SJCRH30 (cell line): ENCODE measurements around the gene LDB2. TPM values are rescaled to one million over a fixed set of nuclear protein-coding genes. Genes with fewer than 3 reads are reported as not detected.
"Not testable (repeated sequence)": the region's sequence is repeated elsewhere in the genome, so short reads cannot be mapped to it uniquely, and the experiment has no call there.

Experiments used
- DNase-seq, 2 experiments: peaks; one replicate each; pipeline ENCODE4 v3.0.0-alpha.2; 2015 to 2020
- H3K27ac ChIP-seq: fragments of 250-450 bp; sonication (Bioruptor Pico); 2 replicates; pipeline ENCODE4 v1.5.1; 2020; ENCODE audit warnings: mild to moderate bottlenecking, moderate library complexity
- H3K27me3 ChIP-seq: fragments of 250-450 bp; sonication (Bioruptor Pico); 2 replicates; pipeline ENCODE4 v1.5.1; 2020; ENCODE audit warnings: mild to moderate bottlenecking, moderate library complexity
- H3K36me3 ChIP-seq: fragments of 250-450 bp; sonication (Bioruptor Pico); 2 replicates; pipeline ENCODE4 v1.5.1; 2020; ENCODE audit warnings: mild to moderate bottlenecking, moderate library complexity
- H3K4me1 ChIP-seq: fragments of 250-450 bp; sonication (Bioruptor Pico); 2 replicates; pipeline ENCODE4 v1.5.1; 2020; ENCODE audit warnings: mild to moderate bottlenecking, moderate library complexity
- H3K4me3 ChIP-seq: fragments of 250-450 bp; sonication (Bioruptor Pico); 2 replicates; pipeline ENCODE4 v1.5.1; 2020; ENCODE audit warnings: mild to moderate bottlenecking, moderate library complexity
- H3K9me3 ChIP-seq: fragments of 250-450 bp; sonication (Bioruptor Pico); replicated peaks from 2 replicates; pipeline ENCODE4 v1.5.1; 2020; ENCODE audit warnings: mild to moderate bottlenecking, moderate library complexity
- total RNA-seq: library from RNA; depleted of rRNA; stranded (reverse); fragments of >200 nt; shearing (Covaris generic); gene quantifications from 2 replicates; pipeline ENCODE4 v1.2.3, GENCODE V29; 2014

LDB2 gene
- total RNA-seq, 1 experiment from 2014 or later: 0.51 TPM

DNA sequence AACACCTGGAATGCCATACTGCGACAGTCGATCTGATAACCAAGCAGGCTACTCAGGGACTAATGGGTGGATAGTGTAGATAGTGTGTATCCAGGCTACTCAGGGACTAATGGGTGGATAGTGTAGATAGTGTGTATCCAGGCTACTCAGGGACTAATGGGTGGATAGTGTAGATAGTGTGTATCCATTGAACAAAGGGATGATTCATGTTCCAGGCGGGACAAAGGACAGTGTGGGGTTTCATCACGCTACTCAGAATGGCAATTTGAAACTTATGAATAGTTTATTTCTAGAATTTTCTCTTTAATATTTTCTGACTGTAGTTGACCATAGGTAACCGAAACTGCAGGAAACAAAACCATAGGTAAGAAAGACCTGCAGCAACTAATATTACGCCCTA, 374.9 kb downstream of the LDB2 start:
- H3K36me3 ChIP-seq, H3K4me1 ChIP-seq, H3K27ac ChIP-seq, DNase-seq, H3K9me3 ChIP-seq, H3K27me3 ChIP-seq, H3K4me3 ChIP-seq: not testable (repeated sequence)

DNA sequence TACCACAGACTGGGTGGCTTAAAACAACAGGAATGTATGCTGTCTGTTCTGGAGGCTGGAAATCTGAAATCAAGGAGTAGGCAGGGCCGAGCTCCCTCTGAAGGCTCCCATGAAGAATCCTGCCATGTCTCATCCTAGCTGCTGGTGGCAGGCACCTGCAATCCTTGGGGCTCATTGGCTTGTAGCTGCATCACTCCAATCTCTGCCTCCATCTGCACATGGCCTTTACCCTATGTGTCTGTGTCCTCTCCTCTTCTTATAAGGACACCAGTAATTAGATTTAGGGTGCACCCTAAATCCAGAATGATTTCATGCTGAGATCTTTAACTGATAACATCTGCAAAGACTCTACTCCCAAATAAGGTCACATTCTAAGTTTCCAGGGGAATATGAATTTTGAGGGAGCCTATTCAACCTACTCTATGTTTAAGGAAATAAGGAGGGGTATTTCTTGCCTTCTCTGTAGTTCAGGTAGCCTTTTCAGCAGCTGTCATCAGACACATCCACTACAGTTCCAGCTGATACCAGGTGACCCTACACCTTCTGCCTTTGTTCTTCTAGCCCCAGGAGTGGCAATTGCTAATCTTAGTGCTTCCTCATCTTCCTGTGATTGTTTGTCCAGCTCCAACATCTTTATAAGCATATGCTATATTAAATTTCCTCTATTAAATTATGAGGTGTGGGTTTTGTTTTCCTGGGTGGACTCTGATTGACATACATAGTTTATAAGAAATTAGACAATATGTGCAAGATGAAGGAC, 377.1 kb downstream of the LDB2 start:
- H3K9me3 ChIP-seq: no peaks in the 10 kb centered on the region
- no peak overlapping the region for H3K4me3 ChIP-seq
- DNase-seq: no peak
- peaks cover 3% of the 10 kb centered on the region; the same call in 1 of the 2 replicates for H3K27me3 ChIP-seq
- H3K4me1 ChIP-seq: no peaks in the 10 kb centered on the region
- no peak overlapping the region for H3K27ac ChIP-seq
- H3K36me3 ChIP-seq: no peaks in the 10 kb centered on the region

DNA sequence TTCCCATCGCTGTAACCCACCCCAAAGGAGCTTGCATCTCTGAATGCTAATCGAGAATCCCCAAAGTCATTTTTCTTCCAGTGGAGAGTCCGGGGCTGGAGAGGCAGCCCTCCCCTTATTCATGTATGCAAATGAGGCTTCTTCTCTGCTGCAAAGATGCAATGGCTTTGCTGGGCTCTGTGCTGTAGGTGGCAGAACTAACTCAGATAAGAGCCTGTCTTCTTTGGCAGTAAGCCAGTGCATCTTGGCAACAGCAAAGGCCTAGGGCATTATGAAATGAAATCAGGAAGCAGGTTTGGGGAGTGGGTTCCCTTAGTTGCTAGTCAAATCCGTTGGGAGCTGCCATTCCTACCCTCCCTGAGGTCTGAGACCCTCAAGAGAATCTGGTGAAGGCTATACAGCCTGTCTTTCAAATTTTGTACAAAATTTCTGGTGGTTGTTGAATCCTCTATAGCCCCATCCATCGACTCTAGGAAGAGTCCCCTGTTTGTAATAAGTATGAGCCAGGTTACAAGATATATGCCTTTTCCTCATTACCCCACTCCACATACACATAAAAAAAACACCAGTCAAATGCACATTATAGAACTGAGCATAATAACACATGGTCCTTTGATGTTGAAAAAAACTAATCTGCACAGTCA, 381.5 kb downstream of the LDB2 start:
- DNase-seq: peak; percentile 13 to 32

DNA sequence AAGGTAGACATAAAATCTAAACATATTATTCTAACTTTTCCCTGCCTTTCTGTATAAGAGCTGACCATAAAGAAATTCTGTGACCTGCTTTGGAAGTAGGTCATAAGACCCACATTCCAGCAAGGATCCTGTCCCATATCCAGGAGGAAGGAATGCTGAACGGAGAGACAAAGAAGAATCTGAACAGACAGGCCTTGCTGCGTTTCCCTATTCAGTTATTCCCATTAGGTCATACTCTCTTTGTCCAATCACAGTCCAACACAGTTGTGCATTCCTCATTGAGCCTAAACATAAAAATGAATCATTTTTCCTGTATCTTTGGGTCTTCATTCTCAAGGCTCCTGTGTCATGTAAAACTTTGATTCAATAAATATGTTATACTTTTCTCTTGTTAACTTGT, 384.6 kb downstream of the LDB2 start:
- no peak for DNase-seq
- no peaks in the 10 kb centered on the region for H3K27me3 ChIP-seq
- H3K27ac ChIP-seq: no peak overlapping the region
- H3K4me1 ChIP-seq: no peaks in the 10 kb centered on the region
- peaks cover 4% of the 10 kb centered on the region; the same call in 1 of the 2 replicates for H3K9me3 ChIP-seq
- no peaks in the 10 kb centered on the region for H3K36me3 ChIP-seq
- H3K4me3 ChIP-seq: no peak overlapping the region

More for the DNA sequence above, 381.5 kb downstream of the LDB2 start:
- Histone ChIP-seq H3K9me3 (no peaks in the 10 kb centered on the region), H3K27me3 (no peaks in the 10 kb centered on the region), H3K36me3 (no peaks in the 10 kb centered on the region), H3K27ac (no peak overlapping the region), H3K4me3 (no peak overlapping the region), H3K4me1 (no peaks in the 10 kb centered on the region)

DNA sequence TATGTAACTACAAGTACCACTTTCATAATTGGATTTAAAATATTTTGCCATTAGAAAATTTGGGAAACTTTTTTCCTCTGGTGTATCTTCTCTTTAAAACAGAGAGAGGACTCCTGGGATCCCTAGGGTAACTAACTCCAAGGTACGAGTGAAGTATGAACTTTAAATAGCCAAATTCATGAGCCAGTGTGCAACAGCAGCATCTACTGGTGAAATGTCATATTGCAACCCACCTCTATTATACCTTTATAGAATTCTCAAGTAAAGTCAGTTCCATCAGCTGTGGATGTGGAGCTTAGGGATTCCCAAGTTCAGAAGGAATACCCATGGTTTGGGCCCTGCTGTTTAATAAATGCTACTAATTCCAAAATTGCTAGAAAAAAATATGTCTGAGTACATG, 389.5 kb downstream of the LDB2 start:
- no peak for DNase-seq
- no peak overlapping the region for H3K27ac ChIP-seq

DNA sequence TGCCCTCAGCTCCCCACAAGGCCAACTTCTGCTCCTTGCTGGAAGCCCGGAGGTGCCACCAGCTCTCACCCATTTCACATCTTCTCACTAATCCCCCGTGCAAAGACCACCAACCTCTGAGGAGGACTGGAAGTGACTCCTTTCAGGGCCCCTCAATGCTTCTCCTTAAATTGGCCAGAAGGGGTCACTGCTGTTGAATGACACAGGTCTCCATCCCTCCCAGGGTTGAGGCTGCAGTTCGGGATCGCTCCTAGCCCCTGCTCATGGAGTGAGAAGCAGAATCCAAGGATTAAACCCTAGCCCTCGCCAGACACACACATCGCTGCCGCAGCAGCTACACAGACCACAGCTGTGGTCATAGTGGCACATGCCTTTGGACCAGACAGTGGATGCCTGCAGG, 392.7 kb downstream of the LDB2 start:
- DNase-seq: peak in 1 of 2 experiments; percentile 33
- no peak overlapping the region for H3K4me3 ChIP-seq
- no peak overlapping the region for H3K27ac ChIP-seq
- H3K9me3 ChIP-seq: peaks cover 4% of the 10 kb centered on the region; the same call in 1 of the 2 replicates
- no peaks in the 10 kb centered on the region; the same call in 1 of the 2 replicates for H3K27me3 ChIP-seq
- no peaks in the 10 kb centered on the region for H3K36me3 ChIP-seq
- H3K4me1 ChIP-seq: no peaks in the 10 kb centered on the region

More for the DNA sequence above, 389.5 kb downstream of the LDB2 start:
- Histone ChIP-seq H3K4me3 (no peak overlapping the region), H3K27me3 (no peaks in the 10 kb centered on the region), H3K36me3 (no peaks in the 10 kb centered on the region), H3K4me1 (no peaks in the 10 kb centered on the region), H3K9me3 (peaks cover 4% of the 10 kb centered on the region; the same call in 1 of the 2 replicates)

DNA sequence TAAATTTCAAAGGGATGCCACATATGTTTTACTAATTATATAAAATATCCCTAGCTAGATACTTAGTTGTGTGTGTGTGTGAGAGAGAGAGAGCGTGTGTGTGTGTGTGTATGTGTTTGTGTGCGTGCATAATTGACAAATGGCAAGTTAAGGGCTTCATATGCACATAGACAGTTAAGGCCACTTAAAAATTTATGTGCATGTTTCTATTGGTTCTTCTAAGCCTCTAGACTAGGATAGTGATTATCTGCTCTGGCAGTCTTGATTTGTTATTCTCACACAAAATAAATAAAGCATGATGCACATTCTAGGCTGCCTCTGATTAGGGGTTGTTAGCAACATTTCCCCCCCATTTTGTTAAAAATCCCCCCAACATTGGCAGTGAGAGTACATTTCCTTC, 393.2 kb downstream of the LDB2 start:
- no peak overlapping the region for H3K4me3 ChIP-seq
- H3K27ac ChIP-seq: no peak overlapping the region
- H3K36me3 ChIP-seq: no peaks in the 10 kb centered on the region
- DNase-seq: no peak
- peaks cover 4% of the 10 kb centered on the region; the same call in 1 of the 2 replicates for H3K9me3 ChIP-seq
- no peaks in the 10 kb centered on the region; the same call in 1 of the 2 replicates for H3K27me3 ChIP-seq
- H3K4me1 ChIP-seq: no peaks in the 10 kb centered on the region

DNA sequence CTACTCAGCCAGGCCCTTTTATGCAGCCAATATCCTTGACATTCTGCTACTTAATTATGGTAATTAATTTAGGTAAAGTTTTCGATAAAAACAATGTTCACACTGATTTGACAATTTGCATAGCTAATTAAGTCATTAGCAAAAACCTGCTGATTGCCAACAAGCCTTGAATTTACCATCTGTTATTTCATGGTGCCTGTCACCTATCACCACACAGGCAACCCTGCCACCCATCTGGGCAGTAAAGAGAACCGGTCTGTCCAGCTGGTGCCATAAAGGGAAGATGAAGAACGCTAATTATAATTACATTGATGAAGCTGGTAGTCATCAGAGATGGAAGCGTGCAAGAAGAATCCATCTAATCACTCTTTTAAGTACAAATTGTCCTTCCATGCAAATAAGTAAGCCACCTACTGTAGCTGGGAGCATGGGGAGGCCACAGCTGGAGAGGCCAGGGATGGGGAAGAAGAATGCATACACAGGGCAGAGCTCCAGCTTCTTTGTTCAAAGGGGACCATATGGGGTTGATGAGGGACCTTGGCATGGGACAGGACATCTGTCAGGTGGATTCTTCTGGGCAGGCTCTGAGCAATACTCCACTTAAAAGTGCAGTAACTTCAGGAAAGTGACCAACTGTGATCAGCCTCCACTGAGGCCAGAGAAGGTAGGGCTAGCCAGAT, 394.9 kb downstream of the LDB2 start:
- H3K9me3 ChIP-seq: no peaks in the 10 kb centered on the region; the same call in 1 of the 2 replicates
- H3K4me3 ChIP-seq: no peak overlapping the region
- H3K36me3 ChIP-seq: no peaks in the 10 kb centered on the region
- no peak for DNase-seq
- H3K27me3 ChIP-seq: no peaks in the 10 kb centered on the region; the same call in 1 of the 2 replicates
- H3K4me1 ChIP-seq: no peaks in the 10 kb centered on the region
- no peak overlapping the region for H3K27ac ChIP-seq

DNA sequence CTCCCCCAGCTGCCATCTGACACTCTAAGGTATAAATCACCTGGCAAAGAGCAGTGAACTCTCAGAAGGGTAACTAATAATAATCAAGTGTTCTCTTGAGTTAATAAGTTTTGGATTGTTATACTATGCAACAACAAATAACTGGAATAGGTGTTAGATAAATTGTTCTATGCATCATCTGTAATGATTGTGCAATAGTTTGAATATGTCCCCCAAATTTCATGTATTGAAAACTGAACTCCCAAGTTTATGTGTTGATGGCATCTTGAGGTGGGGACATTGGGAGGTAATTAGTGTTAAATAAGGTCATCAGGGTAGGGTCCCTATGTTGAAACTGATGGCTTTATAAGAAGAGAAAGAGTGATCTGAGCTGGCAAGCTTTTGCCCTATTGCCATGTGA, 399.5 kb downstream of the LDB2 start:
- no peaks in the 10 kb centered on the region for H3K36me3 ChIP-seq
- no peaks in the 10 kb centered on the region for H3K9me3 ChIP-seq
- H3K4me3 ChIP-seq: no peak overlapping the region
- no peaks in the 10 kb centered on the region for H3K4me1 ChIP-seq
- DNase-seq: no peak
- H3K27ac ChIP-seq: no peak overlapping the region
- H3K27me3 ChIP-seq: no peaks in the 10 kb centered on the region; the same call in 1 of the 2 replicates

DNA sequence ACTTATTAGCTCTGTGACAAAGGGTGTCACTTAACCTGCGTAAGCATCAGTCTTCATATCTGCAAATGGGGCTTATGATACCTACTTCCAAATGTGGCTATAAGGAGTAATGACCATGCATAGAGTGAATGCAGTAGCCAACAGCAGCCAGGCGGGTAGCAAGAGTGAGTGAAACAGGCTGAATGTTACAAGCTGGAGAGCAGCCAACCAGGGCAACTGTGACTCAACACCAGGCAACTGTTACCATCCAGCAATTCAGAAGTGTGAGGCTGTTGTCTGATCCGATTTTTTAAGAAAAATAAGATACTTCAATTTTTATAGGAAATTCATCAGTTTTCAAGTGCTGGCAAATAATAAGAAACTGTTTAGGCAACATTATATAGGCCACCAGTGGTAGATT, 401.9 kb downstream of the LDB2 start:
- Histone ChIP-seq H3K27ac (no peak overlapping the region), H3K27me3 (no peaks in the 10 kb centered on the region; the same call in 1 of the 2 replicates), H3K36me3 (no peaks in the 10 kb centered on the region), H3K4me3 (no peak overlapping the region), H3K4me1 (no peaks in the 10 kb centered on the region), H3K9me3 (no peaks in the 10 kb centered on the region)
- peak; percentile 17 to 24 for DNase-seq

DNA sequence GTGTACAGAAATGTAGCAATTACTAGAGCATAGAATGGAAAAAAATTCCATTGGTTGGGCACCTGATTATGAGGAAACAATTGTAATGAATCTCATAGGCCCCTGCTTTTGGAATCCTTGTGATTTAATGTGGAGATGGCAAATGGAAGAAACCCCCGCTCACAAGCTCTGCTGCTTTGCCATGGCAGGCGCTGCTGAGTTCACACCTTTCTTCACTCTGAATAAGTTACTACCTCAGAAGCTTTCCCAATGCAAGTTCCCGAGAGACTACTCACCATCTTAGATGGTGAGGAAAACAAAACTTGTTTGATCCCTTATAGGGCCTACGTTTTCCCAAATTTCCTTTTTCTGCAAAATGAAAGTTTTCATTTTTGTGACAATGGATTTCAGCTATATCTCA, 405.6 kb downstream of the LDB2 start:
- Histone ChIP-seq H3K27me3 (no peaks in the 10 kb centered on the region), H3K36me3 (no peaks in the 10 kb centered on the region), H3K27ac (no peak overlapping the region), H3K9me3 (no peaks in the 10 kb centered on the region), H3K4me1 (no peaks in the 10 kb centered on the region), H3K4me3 (no peak overlapping the region)
- no peak for DNase-seq

DNA sequence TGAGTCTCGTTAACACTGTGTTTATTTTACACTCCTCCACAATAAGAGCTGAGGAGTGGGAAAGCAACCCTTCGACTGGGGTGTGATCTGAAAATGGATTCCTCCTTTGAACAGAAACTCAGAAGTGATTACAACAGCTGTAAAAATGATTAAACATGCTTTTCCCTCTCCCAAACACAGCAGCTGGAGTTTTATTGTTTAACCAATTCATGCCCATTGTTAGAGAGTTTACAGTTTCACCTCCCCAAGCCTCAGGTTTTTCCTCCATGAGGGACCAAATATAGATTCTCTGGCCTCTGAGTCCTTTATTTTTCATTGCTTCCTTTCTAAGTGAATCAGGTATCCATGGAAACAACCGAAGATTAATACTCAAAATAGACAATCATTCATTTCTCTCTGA, 409.2 kb downstream of the LDB2 start:
- no peaks in the 10 kb centered on the region for H3K4me1 ChIP-seq
- no peak overlapping the region for H3K4me3 ChIP-seq
- no peaks in the 10 kb centered on the region for H3K36me3 ChIP-seq
- H3K9me3 ChIP-seq: no peaks in the 10 kb centered on the region
- H3K27ac ChIP-seq: no peak overlapping the region
- no peaks in the 10 kb centered on the region for H3K27me3 ChIP-seq
- DNase-seq: peak in 1 of 2 experiments; percentile 6

DNA sequence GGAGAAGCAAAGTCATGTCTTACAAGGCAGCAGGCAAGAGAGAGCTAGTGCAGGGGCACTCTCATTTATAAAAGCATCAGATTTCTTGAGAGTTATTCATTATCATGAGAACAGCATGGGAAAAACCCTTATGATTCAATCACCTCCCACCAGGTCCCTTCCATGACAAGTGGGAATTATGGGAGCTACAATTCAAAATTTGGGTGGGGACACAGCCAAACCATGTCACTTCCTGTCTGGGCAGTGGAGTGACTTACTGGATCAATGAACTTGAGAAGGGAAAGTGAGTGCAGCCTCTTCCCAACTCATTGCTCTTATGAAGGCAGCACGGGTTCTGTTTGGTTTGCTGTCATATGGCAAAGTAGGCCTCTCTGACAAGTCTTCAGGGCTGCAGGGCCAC, 410.4 kb downstream of the LDB2 start:
- no peak overlapping the region for H3K27ac ChIP-seq
- H3K4me1 ChIP-seq: no peaks in the 10 kb centered on the region
- H3K27me3 ChIP-seq: no peaks in the 10 kb centered on the region
- H3K9me3 ChIP-seq: no peaks in the 10 kb centered on the region
- DNase-seq: no peak
- no peak overlapping the region for H3K4me3 ChIP-seq
- no peaks in the 10 kb centered on the region for H3K36me3 ChIP-seq

DNA sequence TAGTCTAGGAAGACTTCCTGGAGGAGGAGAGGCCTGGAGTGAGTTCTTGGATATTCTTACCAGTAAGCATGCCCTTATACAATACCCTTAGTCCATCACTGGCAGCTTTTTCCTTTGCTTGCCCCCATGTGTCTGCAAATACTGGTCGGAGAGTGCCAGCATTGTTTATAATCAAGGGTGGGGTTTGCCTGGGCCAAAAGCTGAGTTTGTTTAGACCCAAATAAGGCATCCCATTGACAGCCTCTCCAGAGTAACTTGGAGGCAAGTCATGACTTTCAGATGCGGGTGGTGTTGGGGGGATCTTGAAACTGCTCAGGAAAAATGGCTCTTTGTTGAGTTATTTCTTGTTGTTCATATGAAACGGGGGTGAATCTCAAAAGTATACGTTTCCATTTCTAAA, 413.7 kb downstream of the LDB2 start:
- no peaks in the 10 kb centered on the region for H3K9me3 ChIP-seq
- DNase-seq: no peak
- no peaks in the 10 kb centered on the region for H3K27me3 ChIP-seq
- no peaks in the 10 kb centered on the region for H3K36me3 ChIP-seq
- H3K4me3 ChIP-seq: no peak overlapping the region
- no peak overlapping the region for H3K27ac ChIP-seq
- no peaks in the 10 kb centered on the region for H3K4me1 ChIP-seq

DNA sequence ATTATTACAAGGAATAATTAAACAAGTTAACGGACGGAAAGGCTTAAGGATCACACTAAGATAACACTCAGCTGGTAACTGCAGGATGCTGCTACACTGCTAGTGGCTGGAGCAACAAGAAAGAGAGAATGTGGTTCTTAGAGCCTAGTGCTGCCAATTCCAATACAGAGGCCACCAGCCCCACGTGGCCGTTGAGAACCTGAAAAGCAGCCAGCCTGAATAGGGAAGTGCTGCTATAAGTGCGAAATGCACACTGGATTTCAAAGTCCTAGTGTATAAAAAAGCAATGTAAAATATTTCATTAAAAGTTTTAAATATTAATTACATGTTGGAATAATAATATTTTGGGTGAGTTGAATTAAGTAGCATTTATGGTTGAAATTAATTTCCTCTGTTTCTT, 414.9 kb downstream of the LDB2 start:
- DNase-seq: no peak
- Histone ChIP-seq H3K27ac (no peak overlapping the region), H3K4me3 (no peak overlapping the region), H3K4me1 (no peaks in the 10 kb centered on the region), H3K27me3 (no peaks in the 10 kb centered on the region), H3K9me3 (no peaks in the 10 kb centered on the region), H3K36me3 (no peaks in the 10 kb centered on the region)
